GM18873 (cell line): ENCODE results near the gene CMIP.
"Not testable (repeated sequence)": the region's sequence is repeated elsewhere in the genome, so short reads cannot be mapped to it uniquely, and the experiment has no call there.

ENCODE experiments used
- ATAC-seq: cut with Tn5 transposase; IDR thresholded peaks from one replicate; pipeline ENCODE4 v1.9.1; 2021; ENCODE audit warnings: mild to moderate bottlenecking, moderate library complexity, moderate number of reproducible peaks; ENCODE audit not compliant: unreplicated experiment, low FRiP score

Gene CMIP

DNA sequence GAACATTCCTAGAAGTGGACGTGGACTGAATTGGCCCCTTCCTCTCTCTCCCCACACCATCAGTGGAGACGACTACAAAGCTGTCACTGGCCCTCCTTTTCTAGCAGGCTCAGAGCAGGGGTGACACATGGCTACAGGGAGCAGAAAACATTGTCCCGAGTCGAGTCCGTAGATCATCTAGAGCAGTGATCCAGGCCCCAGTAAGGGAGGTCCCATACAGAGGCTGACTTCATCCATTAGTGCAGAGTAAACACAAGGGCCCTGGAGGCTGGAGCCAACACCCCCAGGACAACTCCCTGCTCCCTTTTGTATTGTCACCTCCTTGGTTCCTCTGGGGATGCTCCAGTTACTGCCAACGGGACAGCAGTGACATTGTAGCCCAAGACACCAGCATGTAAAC is 130.7 kb downstream of the CMIP start:
- ATAC-seq = no peak

DNA sequence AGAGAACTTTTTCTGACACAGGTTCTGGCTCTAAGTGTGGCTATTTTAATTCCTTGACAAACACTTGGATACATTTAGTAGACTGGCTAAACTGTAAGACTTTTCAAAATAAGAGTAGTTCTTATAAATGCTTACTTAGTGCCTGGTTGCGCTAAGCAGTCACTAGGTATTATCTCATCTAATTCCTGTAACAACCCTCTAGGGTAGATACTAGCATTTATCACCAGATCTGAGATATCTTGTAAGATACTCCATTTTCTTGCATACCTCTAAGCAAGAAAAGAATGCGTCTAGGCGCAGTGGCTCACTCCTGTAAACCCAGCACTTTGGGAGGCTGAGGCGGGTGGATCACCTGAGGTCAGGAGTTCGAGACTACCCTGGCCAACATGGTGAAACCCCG is 131.2 kb downstream of the CMIP start:
- no peak for ATAC-seq

DNA sequence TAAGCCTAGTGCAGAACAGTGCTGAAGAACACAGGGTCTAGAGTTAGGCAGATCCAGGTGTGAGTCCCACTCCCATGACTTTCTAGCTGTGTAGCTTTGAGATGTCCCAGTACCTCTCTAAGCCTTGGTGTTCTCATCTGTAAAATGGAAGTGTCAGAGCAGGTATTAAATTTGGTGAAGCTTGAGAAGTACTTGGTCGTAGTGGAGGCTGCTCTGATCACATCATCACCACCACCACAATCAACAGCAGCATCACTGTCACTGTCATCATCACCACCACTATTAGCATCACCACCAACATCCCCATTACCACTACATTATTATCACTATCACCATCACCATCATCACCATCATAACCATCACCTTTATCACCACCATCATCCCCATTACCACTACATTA is 132.1 kb downstream of the CMIP start:
- ATAC-seq = no peak

DNA sequence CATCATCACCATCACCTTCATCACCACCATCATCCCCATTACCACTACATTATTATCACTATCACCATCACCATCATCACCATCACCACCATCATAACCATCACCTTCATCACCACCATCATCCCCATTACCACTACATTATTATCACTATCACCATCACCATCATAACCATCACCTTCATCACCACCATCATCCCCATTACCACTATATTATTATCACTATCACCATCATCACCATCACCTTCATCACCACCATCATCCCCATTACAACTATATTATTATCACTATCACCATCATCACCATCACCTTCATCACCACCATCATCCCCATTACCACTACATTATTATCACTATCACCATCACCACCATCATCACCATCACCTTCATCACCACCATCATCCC is 132.7 kb downstream of the CMIP start:
- not testable (repeated sequence) for ATAC-seq

DNA sequence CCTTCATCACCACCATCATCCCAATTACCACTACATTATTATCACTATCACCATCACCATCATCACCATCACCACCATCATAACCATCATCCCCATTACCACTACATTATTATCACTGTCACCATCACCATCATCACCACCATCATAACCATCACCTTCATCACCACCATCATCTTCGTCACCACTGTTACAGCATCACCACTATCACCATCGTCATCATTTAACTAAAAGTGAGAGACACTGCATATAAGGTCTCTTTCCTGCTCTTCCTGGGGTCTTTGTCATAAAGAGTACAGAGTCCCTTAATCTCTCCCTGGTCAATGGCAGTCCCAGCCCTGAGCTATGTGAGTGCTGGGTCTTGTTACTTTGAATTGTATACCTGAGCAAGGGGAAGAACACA is 133.5 kb downstream of the CMIP start:
- no peak for ATAC-seq

DNA sequence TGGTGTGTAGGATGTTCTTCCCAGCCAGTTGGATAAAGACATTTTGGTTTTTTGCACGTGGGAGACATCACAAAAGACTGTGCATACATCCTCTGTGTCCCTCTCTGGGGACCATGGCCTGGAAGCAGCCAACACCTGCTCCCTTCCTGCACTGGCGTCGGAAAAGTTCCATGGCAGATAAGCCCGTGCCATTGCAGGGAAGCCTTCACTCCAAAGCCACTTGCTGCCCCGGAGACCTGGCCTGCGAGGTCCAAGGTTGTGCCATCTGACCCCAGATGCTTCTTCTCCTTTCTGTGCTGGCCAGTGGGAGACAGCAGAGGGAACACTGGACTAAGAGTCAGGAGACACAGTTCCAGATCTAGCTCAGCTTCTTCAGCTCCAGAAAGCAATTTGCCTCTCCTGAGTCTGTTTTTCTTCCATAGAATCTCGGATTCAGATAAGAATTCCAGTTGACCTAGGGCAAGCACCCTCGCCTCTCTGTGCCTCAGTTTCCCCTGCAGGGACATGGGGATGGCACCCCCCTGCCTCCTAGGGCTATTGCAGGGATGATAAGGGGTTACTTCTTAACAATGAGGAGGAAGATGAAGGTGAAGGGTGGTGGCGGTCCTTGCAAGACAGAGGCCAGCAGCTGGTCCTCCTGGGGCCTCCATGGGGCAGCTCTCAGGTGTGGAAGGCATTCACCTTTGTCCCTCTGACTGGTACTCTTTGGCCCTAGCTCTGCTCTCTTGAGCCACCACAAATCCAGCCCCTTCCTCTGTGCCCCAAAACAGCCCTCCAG is 134.2 kb downstream of the CMIP start:
- ATAC-seq = no peak

DNA sequence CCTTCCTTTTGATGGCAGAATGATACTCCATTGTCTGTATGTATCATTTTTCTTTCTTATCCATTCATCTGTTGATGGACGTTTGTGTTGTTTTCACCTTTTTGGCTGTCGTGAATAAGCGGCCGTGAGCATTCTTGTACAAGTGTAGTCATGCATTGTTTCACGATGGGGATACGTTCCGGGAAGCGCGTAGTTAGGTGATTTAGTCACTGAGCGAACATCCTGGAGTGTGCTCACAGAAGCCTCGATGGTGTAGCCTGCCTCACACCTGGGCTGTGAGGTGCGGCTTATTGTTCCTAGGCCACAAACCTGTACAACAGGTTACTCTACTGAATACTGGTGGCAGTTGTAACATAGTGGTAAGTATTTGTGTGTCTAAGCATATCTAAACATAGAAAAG is 136.5 kb downstream of the CMIP start:
- no peak for ATAC-seq

DNA sequence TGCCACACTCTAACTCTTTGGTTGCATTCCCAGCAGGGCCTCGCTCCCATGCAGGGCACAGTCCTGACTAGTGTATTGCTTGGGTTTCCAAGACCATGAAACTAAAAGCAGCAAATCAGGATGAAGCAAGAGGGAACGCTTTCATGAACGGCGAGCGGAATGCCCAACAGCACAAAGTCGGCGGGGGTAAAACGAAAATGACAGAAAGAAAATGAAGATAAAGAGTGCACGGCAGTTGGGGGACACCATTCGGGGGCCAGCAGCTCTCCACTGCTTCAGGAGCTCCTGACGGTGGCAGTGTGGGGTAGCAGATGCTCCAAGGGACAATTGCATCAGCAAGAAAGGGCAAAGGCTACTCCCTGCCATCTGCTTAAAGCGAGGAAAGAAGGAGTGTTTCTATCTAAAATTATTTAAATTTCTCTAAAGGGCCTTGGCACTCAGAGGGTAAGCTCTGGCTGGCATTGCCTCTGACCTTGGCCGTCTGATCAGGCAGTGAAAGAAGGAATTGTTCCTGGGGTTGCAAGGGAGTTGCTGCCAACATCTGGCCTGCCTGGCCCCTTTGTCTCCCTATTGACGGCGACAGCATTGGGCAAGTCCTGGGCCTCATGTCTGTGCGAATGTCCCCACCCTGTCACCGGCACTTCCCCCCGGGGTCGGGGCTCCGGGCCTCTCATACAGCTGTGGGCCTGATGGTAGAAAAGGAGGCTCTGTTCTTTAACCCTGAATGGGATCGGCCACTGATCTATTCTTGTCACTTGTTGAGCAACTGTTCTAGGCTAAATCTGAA is 138.2 kb downstream of the CMIP start:
- no peak for ATAC-seq

DNA sequence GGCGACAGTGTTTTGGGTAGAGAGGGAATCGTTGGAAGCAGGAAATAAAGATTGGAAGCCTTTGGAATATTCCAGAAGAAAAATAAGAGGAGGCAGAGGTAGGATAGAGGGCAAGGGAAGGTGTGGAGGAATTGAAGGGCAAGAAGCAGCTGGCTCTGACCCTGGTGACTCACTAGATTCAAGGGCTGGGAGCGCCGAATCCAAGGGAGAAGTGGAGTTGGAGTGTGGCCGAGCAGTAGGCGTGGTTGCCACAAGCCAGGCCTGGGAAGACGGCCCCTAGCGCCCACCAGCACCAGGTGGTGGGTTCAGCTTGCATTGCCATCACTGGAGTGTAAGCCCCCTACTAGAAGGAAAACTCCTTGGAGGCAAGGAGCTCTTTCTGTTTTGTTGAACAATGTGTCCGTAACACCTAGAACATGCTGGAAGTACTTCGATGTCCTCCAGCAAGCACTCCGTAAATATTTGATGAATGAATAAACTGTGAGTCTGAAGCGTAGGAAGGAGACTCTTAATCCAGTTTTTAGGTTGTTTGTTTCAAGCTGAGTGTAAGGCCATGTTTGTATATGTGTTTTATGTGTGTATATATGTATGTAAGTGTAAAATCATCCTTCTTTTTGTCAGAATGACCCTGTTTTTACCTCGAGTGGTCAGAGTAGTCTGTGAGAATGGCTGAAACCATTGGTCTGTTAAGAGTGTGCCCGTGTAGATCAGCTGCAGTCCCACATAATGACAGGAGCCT is 139.5 kb downstream of the CMIP start:
- no peak for ATAC-seq

DNA sequence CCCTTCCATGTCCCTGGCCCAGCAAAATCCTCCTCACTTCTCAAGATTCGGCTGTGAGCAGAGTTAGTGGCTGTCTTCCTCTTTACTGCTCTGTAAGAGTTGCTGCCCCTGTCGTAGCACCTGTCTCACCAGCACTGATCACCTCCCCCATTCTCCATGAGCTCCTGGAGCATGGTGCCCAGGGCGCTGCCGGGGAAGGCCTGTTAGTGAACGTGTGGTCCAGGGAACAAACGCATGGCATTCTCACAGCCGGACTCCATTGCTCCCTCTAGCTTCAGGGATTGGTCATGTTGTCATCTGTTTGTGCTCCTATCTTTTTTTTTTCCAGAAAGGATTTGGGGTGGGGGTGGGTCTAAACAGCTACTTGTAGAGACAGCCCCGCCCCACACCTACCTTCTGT is 141.2 kb downstream of the CMIP start:
- no peak for ATAC-seq

DNA sequence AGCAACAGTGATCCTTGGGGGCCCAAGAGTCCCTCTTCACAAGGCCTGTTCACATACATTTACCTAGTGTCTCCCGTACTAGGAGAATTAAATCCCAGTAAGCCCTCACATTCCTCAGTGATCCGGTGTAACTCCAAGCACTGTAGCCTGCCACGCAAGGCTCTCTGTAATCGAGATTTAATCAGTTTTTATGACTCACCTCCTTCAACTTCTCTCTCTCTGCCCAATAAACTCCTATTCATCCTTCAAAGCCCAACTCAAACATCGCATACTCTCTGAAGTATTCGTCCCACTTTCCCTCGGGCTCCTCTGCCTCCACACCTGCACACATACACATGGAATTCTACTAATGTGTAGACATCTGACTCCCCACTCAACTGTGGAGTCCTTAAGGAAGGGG is 141.8 kb downstream of the CMIP start:
- no peak for ATAC-seq

DNA sequence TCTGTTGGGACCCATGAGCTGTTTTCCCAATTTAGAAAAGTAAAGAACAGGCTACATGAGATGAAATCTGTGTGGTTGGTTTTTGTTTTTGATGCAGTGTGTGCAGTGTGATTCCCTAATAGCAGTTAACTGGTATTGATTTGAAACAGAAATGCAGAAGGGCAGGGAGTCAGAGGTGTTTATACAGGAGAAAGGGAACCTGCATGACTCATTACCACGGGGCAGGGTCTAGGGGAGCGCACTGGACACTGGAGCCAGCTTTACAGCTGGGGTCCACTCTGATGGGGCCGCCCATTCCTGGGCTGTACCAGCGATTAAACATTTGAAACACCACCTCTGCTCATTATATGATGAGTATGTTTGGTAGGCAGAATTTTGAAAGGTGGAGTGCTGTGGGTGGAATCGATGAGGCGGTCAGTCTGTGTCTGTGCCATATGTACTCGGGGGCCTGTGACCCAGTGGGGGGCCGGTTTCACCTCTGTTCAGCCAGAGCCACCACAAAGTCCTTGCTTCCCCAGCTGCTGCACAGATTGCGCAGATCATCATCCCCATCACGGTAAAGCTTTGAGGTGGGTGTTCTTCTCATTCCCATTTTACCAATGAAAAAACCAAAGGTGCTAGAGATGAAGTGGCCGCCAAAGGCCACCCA is 142.5 kb downstream of the CMIP start:
- ATAC-seq = no peak

DNA sequence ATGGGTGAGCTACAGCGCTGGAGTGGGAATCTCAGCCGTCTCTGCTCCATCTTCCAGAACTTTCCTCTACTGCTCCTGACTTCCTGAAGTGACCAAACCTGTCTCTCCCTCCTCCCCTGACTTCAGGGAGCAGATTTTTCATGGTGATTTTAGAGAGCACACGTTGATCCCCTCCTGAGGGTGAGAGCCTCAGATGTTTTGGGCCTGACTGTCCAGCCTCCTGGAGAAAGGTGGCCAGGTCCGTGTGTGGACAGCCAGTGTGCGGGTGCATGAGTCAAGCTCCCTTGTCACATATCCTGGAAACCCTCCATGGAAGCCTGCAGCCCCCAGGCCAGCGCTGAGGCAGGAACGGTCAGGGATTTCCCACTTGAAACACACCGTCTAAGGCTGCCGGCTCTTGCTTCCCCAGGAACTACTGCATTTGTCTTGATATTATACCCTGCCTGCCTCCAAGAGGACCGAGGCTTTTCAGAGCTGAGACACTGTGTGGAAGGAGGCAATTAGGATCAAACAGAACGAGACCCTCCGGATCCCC is 143.1 kb downstream of the CMIP start:
- ATAC-seq = no peak

DNA sequence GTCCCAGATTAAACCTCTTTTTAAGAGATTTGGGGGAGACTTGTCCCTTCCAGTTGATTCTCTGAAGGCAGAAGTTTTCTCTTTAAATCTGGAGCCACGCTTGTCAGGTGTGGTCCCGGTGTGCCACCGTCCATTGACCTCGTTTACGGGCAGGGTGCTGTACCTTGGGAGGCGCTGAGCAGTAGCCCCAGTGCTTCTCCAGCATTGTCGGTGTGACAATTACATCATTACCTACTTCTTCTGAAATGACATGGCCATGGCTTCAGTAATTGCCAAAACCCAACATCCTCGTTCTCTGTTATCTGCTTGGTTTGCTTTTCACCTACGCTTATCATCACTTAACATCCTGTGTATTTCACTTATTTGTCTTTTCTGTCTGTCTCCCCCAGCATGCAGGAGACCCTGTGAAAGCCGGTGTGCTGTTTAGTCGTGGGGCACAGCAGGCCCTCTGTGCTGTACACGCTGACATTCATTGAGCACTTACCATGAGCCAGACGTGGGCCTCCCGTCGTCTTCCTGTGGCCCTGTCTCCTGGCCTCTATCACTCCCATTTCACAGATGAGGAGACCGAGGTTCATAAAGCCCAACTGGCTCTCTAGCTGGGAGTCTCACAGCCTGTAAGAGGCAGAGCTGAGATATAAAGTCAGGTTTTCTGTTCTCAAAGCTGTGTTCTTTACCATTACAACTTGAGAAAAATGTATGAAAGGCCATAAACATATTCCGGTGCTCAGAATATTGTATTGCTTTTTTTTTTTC is 143.9 kb downstream of the CMIP start:
- no peak for ATAC-seq

DNA sequence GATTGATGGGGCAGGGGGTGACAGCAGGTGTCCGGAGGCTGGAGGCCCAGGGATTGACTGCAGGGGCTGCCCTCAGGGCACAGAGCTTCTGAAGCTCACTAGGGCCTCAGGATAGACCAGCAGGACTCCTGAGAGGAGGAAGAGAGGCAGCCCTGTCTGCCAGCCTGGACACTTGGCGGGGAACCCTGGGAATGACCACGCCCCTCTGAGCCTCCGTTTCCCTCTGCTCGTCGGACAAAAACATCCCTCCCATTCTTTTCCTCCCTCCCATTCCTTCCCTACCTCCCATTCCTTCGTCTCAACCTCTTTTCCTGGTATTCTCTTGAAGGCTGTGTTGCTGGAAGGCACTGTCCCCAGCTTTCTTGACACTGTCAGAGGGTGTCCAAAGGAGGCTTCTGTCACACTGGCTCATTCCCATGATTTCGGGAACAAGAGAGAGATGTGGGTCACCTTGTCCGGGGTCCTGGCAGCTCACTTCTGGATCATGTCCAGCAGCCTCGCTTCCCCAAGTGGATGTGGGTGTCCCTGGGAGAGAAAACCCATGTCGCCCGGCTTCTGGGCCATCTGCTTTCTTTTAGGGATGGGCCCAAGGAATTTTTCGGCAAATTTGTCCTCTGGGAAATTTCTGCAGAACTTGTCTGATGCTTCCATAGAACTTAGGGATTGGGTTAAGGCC is 145.5 kb downstream of the CMIP start:
- no peak for ATAC-seq

DNA sequence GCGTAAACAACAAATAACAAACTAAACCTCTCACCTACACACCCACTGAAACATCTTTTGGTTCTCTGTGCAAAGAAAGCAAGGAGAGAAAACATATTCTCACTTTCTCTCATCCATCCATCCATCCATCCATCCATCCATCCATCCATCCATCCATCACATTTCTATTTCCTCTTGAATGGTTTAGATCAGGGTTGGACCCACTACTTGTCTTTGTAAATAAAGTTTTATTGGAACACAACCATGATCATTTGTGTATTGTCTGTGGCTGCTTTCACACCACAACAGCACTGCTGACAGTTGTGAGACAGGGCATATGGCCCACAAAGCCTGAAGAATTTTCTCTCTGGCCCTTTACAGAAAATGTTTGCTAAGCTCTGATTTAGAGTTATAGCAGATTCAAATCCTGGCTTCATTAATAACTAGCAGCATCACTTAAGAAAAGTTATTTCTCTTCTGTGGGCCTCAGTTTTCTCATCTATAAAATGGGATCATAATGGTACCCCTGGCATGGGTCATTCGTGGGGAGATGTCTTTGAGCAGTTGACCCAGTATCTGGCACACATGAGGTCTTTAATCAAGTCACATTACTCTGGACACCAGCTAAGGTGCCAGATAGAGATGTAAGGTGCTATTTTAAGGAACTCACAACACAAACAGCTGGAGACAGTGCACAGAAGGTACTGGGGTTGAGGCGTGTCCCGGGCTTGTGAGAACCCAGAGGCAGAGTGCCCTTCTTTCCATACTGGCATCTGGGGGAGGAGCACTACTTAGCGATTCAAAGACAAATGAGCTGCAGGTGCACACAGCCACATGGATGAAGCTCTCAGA is 146.3 kb downstream of the CMIP start:
- no peak for ATAC-seq

DNA sequence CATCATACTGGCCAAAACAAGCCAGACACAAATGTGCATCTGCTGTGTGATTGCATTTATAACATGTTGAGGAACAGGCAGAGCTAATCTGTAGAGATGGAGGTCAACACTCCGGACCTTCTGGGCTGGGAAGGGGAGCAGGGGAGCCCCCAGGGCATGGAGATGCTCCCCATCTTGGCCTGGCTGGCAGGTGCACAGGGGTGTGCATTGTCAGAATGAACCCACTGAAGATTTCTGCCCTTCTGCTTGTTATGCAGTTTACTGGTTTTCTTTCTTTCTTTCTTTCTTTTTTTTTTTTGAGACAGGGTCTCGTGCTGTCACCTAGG is 146.9 kb downstream of the CMIP start:
- ATAC-seq = no peak

DNA sequence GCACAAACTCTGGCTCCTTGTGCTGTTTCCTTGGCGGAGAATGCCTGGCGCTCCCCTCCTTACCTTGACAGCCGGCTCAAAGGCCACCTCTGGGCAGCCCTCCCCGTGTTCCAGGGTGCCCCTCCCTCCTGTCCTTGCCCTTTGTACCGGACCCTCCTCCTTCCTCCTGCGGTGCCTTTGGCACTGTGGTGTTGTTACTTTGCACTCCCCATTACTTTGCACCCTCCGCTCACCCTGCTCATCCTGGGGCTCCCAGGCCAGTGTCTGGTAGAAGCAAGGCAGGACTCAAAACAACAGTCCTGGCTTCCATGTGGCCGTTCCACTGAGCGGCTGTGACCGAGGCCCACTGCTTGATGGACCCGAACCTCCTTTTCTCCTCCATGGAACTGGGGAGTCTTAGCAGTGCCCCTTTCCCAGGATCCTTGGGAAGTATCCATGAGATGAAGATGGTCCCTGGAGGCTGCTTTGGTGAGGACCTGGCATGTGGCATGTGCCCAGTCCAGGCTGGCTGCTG is 147.8 kb downstream of the CMIP start:
- ATAC-seq = no peak
